B cell (primary cell): Measurements from ENCODE around the gene PDE6B. TPM values are rescaled to one million over a fixed set of nuclear protein-coding genes. Genes with fewer than 3 reads are reported as not detected.

Experiments used
- ATAC-seq: fragments of 200-7000 bp; cut with Tn5 transposase; one replicate; pipeline ENCODE4 v1.10.0; 2021; ENCODE audit warnings: low read depth, mild to moderate bottlenecking, moderate number of reproducible peaks, moderate library complexity
- CTCF ChIA-PET: fragments of 350-600 bp; sonication (Branson Sonifier 250); formaldehyde crosslinking; loops from one replicate; lab custom pipeline; 2021; ENCODE audit warnings: antibody characterized with exemption, inconsistent platforms; lab: Charles Lee
- POLR2A ChIA-PET: fragments of 350-600 bp; sonication (Branson Sonifier 250); formaldehyde crosslinking; loops from one replicate; lab custom pipeline; 2021; ENCODE audit warnings: antibody characterized with exemption; lab: Charles Lee
- DNase-seq: peaks from one replicate; pipeline ENCODE4 v3.0.0; 2013
- H2AFZ ChIP-seq: 2 replicates; pipeline ENCODE4 v1.6.1; 2012; ENCODE audit warnings: mild to moderate bottlenecking, low read depth, low read length; ENCODE audit not compliant: insufficient read depth, poor library complexity, severe bottlenecking
- H3K27ac ChIP-seq, 2 donors: 1 replicate in 1 of 2; 2 replicates in 1 of 2; pipeline ENCODE4 v1.5.1; 2012 to 2013; ENCODE audit warnings: low read length in 2 of 2, mild to moderate bottlenecking in 2 of 2, moderate library complexity in 1 of 2
- H3K27me3 ChIP-seq, 4 experiments: fragments of 200-600 bp in 1 of 4; sonication (generic) in 1 of 4; replicated peaks in 1 of 4; 1 replicate in 2 of 4; 2 replicates in 2 of 4; pipeline versions ENCODE4 v1.6.1 to v1.7.0; 2013 to 2016; ENCODE audit warnings: low read length in 3 of 4, mild to moderate bottlenecking in 2 of 4, mixed read lengths in 1 of 4, moderate library complexity in 1 of 4; ENCODE audit not compliant: insufficient read depth in 4 of 4, control insufficient read depth in 3 of 4; ENCODE audit errors: control extremely low read depth in 1 of 4
- H3K36me3 ChIP-seq, 2 experiments: replicated peaks in 1 of 2; 1 replicate in 1 of 2; 2 replicates in 1 of 2; pipeline versions ENCODE4 v1.6.1 to v1.7.1; 2013; ENCODE audit warnings: low read length in 1 of 2; ENCODE audit not compliant: insufficient read depth in 2 of 2, control insufficient read depth in 1 of 2; ENCODE audit errors: control extremely low read depth in 1 of 2, extremely low read depth in 1 of 2
- H3K4me1 ChIP-seq, 2 donors: fragments of 200-600 bp in 1 of 2; sonication (generic) in 1 of 2; 1 replicate in 1 of 2; 2 replicates in 1 of 2; pipeline versions ENCODE4 v1.5.1 to v1.6.1; 2013 to 2017; ENCODE audit warnings: low read length in 2 of 2; ENCODE audit not compliant: control insufficient read depth in 2 of 2, insufficient read depth in 2 of 2
- H3K4me2 ChIP-seq: replicated peaks from 2 replicates; pipeline ENCODE3; 2012; ENCODE audit warnings: mild to moderate bottlenecking, low read depth, low read length; ENCODE audit not compliant: poor library complexity, severe bottlenecking
- H3K4me3 ChIP-seq, 5 experiments: fragments of 200-600 bp in 1 of 5; sonication (generic) in 1 of 5; 1 replicate in 3 of 5; 2 replicates in 2 of 5; pipeline versions ENCODE4 v1.5.1 to v1.7.0; 2011 to 2016; ENCODE audit warnings: low read length in 4 of 5, mild to moderate bottlenecking in 4 of 5, low read depth in 2 of 5, control low read depth in 1 of 5, moderate library complexity in 1 of 5; ENCODE audit not compliant: insufficient read depth in 1 of 5; ENCODE audit errors: control extremely low read depth in 1 of 5, extremely low read depth in 1 of 5
- H3K79me2 ChIP-seq: fragments of 200-600 bp; sonication (generic); one replicate; pipeline ENCODE4 v1.6.0; 2016; ENCODE audit warnings: low read length; ENCODE audit not compliant: control insufficient read depth, insufficient read depth
- H3K9ac ChIP-seq: fragments of 200-600 bp; sonication (generic); 2 replicates; pipeline ENCODE4 v1.6.1; 2017; ENCODE audit warnings: mild to moderate bottlenecking, low read length, moderate library complexity
- H3K9me3 ChIP-seq, 3 donors: one replicate each; pipeline versions ENCODE4 v1.6.1 to v1.7.1; 2013; ENCODE audit warnings: low read length in 2 of 3; ENCODE audit not compliant: control insufficient read depth in 2 of 3, insufficient read depth in 1 of 3; ENCODE audit errors: control extremely low read depth in 1 of 3
- H4K20me1 ChIP-seq: 2 replicates; pipeline ENCODE4 v1.6.0; 2012; ENCODE audit warnings: mild to moderate bottlenecking, low read length; ENCODE audit not compliant: insufficient read depth, control insufficient read depth, poor library complexity, severe bottlenecking
- H3K27ac Mint-ChIP-seq: one replicate; pipeline ENCODE4 v1.8.0; 2021; ENCODE audit warnings: mixed read lengths
- H3K27me3 Mint-ChIP-seq: one replicate; pipeline ENCODE4 v1.8.0; 2021; ENCODE audit warnings: mixed read lengths
- H3K4me1 Mint-ChIP-seq: one replicate; pipeline ENCODE4 v1.8.0; 2021; ENCODE audit warnings: mixed read lengths
- H3K4me3 Mint-ChIP-seq: one replicate; pipeline ENCODE4 v1.8.0; 2021; ENCODE audit warnings: mixed read lengths
- H3K9me3 Mint-ChIP-seq: one replicate; pipeline ENCODE4 v1.8.0; 2022; ENCODE audit warnings: mixed read lengths; ENCODE audit not compliant: insufficient read depth
- EZH2 ChIP-seq: IDR thresholded peaks from 2 replicates; pipeline ENCODE4 v1.6.1; 2012; ENCODE audit warnings: borderline replicate concordance, low read depth, mild to moderate bottlenecking, moderate library complexity, low read length; ENCODE audit not compliant: insufficient read depth, poor library complexity, severe bottlenecking
- WGBS: methylation state at CpG from one replicate; pipeline ENCODE4 v1.1.5; 2013; ENCODE audit warnings: missing lambda C conversion rate; ENCODE audit not compliant: insufficient coverage; 5-methylcytosine and 5-hydroxymethylcytosine counted together
- intact Hi-C: fragments of 100-400 bp; cut with micrococcal nuclease; formaldehyde crosslinking; loops from one replicate; pipeline ENCODE4 v1.10.0; 2022
- polyA plus RNA-seq: library from polyadenylated mRNA; depleted of rRNA; stranded (reverse); fragments of >200 nt; gene quantifications from 2 replicates; pipeline ENCODE4 v1.2.3, GENCODE V29; 2012
- total RNA-seq, 2 donors: library from RNA; stranded (reverse); fragments of 120-200 nt in 1 of 2; gene quantifications; 1 replicate in 1 of 2; 2 replicates in 1 of 2; pipeline versions ENCODE4 v1.2.3 to v1.2.4, GENCODE V29; 2013 to 2022
- TF ChIP-seq, protein P1 (sequence below): fragments of 200-600 bp; IDR thresholded peaks from one replicate; pipeline ENCODE4 v1.8.0; 2022; ENCODE audit warnings: antibody characterized with exemption, mild to moderate bottlenecking

The PDE6B gene
- total and polyA plus RNA-seq, 2 donors (not counting 1 experiment from before 2014, with no cell fraction given), result 20.0 to 25.2 TPM

DNA sequence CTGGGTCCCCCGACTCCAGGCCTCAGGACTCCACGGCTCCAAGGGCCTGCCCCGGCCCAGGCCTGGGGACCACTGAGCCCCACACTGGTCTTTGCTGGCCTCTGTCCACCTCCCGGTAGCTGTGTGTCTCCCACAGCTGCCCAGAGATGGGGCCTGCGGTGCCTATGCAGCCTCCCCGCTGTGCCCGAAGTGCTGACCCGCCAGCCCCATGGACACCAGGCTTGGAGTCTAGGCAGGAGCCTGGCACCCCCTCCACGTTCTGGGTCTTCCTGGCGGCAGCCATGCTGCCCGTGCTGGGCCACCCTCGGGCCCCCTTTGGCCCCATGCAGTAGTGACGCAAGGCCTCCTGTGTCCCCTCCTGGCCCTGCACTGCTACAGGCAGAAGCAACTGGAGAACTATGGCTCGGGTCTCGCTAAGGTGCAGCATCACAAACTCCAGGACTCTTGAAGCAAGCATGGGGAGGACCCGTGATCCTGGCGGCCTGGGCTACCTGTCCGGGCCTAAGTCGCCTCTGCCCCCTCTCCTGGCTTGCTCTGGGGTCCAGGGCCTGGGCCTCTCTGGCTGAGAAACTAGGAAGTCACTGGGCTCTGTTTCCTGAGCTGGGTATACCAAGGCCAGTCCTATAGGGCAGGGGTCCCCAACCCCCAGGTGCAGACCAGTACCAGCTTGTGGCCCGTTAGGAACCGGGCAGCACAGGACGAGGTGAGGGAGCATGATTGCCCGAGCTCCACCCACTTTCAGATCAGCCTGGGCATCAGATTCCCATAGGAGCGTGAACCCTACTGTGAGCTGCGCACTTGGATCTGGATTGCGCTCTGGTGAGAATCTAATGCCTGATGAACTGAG lies 49.9 kb downstream of the PDE6B start:
- peak overlapping the region; percentile 77 for H2AFZ ChIP-seq
- CTCF ChIA-PET, result interaction anchor here (1.1 to 1.7 kb wide), 3 partner anchors 9 to 311 kb away, joined by 4 to 6 read pairs (median 6); partner anchors contain the start of gene IDUA
- peaks cover 0 to 2% (median 0%) of the 10 kb centered on the region in 4 experiments for H3K27me3 ChIP-seq
- Mint-ChIP-seq H3K9me3 (no peaks in the 10 kb centered on the region), H3K4me1 (peaks cover 33% of the 10 kb centered on the region), H3K27me3 (no peaks in the 10 kb centered on the region), H3K4me3 (peak overlapping the region; percentile 93), H3K27ac (peak overlapping the region; percentile 92)
- TF ChIP-seq EZH2, result no peak
- TF ChIP-seq, protein P1, sequence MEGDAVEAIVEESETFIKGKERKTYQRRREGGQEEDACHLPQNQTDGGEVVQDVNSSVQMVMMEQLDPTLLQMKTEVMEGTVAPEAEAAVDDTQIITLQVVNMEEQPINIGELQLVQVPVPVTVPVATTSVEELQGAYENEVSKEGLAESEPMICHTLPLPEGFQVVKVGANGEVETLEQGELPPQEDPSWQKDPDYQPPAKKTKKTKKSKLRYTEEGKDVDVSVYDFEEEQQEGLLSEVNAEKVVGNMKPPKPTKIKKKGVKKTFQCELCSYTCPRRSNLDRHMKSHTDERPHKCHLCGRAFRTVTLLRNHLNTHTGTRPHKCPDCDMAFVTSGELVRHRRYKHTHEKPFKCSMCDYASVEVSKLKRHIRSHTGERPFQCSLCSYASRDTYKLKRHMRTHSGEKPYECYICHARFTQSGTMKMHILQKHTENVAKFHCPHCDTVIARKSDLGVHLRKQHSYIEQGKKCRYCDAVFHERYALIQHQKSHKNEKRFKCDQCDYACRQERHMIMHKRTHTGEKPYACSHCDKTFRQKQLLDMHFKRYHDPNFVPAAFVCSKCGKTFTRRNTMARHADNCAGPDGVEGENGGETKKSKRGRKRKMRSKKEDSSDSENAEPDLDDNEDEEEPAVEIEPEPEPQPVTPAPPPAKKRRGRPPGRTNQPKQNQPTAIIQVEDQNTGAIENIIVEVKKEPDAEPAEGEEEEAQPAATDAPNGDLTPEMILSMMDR, result no peak
- intact Hi-C loops, result loop anchor here (2.0 to 10.0 kb wide), 2 partner anchors 108 to 610 kb away; partner anchors contain the start of gene MAEA
- peaks cover 22% of the 10 kb centered on the region for H3K79me2 ChIP-seq
- DNase-seq (no peak), ATAC-seq (no peak)
- H3K4me1 ChIP-seq, result peaks cover 29 to 40% of the 10 kb centered on the region in 2 donors
- POLR2A ChIA-PET, result interaction anchor here (0.6 to 1.4 kb wide), 2 partner anchors 176 to 381 kb away, joined by 3 to 4 read pairs; no protein-coding TSS in a partner anchor
- peaks cover 0 to 17% of the 10 kb centered on the region in 2 experiments for H3K36me3 ChIP-seq
- H3K9ac ChIP-seq, result peak overlapping the region; percentile 98
- H3K4me2 ChIP-seq, result peak overlapping the region; percentile 99
- no peaks in the 10 kb centered on the region for H3K9me3 ChIP-seq
- H3K27ac ChIP-seq, result peak overlapping the region; percentile 92 to 97
- peaks cover 4% of the 10 kb centered on the region for H4K20me1 ChIP-seq
- WGBS, result 62% methylated on average over 24 of the region's 26 CpGs
- H3K4me3 ChIP-seq, result peak overlapping the region; percentile 44 to 99 (median 92)
